IPS DF 4.7 (cell line): ENCODE results near the gene COL4A1.

Experiments
- DNase-seq: peaks from one replicate; pipeline ENCODE4 v3.0.0-alpha.2; 2013; ENCODE audit warnings: low spot score; ENCODE audit errors: extremely low read depth

The COL4A1 gene

GRCh38 chr13:110306960-110307766, at the start of gene COL4A1, which contains the start of gene COL4A2:
Gene COL4A1, minus strand, starts transcription at chr13:110307157. Its CDS starts 130 bp downstream, at chr13:110307027.
Gene COL4A2, plus strand, starts transcription at chr13:110307284. Its CDS starts 620 bp downstream, at chr13:110307904.
- no peak for DNase-seq

DNA sequence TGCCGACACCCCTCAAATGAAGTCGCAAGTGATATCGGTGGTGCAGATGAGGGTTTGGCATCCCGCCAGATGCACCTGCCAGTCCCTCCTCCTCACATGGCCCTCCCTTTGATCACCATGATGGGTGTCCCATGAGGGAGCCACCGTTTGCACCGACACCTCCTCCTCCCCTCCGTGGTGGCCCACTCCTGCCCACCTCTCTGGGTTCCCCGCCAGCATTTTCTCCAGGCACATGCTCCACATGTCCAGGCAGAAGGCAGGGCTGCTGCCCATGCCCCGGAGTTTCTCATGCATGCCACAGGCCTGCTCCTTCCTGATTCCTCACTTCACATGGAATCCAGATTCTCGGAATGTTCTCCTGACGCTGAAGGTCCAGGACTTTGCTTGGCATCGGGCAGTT, 49.4 kb upstream of the COL4A1 start:
- no peak for DNase-seq

DNA sequence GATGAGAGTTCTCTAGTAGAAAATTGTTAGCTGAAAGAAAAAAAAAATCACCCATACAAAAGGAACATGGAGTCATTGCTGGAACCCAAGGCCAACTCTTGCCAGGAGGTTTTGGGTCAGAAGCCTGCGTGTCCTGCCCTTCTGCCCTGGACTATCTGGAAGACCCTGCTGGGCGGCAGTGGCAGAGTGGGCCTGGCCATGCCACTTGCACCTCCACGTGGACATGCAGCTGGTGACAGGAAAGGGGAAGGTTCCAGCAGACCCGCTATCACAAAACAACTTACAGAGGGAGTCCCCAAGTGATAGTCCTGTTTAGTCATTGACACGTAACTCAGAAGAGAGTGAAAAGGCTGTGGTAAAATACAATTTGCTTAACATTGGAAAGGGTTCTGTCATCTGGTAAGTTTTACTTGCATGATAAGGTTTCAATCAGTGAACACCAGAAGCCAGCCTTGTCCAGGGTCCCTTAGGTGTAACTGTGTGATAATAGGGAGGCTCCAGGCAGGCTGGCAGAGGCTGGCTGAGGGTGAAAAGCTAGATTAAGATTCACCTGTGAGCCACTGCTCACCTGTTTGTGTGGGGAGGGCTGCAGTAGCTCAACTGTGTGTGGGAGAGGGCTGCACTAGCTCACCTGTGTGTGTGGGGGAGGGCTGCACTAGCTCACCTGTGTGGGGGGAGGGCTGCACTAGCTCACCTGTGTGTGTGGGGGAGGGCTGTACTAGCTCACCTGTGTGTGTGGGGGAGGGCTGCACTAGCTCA, 47.9 kb upstream of the COL4A1 start:
- DNase-seq, result no peak

DNA sequence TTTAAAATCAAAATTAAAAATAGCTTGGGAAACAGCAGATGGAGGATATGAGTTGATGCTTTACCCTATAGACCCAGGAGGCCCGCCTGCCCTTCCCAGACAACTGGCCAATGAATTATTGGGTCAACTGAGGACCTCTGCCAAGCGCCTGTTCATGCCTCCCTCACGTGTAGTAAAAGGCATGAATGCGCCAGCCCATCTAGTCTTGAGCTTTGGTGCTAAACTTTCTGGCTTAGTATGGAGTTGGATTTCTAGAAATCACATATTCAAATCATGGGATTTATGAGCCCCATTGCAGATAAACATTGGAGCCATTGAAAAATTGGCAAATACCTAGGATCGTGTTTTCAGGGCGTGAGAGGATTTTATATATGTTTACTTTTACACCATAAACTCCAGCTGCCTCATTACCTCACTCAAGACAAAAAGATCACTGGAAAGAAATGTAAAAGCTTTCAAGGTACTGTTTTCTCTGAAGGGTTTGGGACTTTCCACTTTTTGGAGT, 47.2 kb upstream of the COL4A1 start:
- DNase-seq, result no peak

DNA sequence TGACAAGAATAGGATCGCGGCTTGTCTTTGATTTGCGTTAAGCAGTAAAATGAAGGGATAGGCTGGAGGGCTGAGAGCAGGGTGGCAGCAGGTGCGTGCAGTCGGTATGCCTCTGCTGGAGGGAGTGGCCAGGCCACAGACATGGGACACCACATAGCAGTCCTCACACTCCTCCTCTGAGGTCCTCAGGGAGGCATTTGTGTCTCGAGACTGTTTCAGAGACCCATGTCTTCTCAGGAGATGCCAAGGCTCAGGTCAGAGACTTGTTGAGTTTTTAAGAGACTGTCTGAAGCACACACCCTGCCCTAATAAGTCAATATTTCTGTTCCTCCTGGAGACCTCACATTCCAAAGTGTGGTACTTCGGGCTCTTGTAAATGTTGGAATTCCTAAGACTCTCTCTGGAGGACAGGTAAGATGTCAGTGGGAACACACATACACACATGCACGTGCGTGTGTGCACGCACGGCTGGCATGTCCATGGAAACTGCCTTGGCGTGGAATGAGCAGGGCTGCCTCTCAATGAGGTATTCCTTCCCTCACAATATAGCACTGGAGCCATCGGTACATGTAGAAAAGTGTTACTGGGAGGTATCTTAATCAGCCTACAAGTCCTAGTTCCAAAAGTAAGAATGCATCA, 46.5 kb upstream of the COL4A1 start:
- DNase-seq, result no peak

- DNase-seq, result no peak
Observed at GRCh38 chr13:110352735-110353134, 45.8 kb upstream of the COL4A1 start.

DNA sequence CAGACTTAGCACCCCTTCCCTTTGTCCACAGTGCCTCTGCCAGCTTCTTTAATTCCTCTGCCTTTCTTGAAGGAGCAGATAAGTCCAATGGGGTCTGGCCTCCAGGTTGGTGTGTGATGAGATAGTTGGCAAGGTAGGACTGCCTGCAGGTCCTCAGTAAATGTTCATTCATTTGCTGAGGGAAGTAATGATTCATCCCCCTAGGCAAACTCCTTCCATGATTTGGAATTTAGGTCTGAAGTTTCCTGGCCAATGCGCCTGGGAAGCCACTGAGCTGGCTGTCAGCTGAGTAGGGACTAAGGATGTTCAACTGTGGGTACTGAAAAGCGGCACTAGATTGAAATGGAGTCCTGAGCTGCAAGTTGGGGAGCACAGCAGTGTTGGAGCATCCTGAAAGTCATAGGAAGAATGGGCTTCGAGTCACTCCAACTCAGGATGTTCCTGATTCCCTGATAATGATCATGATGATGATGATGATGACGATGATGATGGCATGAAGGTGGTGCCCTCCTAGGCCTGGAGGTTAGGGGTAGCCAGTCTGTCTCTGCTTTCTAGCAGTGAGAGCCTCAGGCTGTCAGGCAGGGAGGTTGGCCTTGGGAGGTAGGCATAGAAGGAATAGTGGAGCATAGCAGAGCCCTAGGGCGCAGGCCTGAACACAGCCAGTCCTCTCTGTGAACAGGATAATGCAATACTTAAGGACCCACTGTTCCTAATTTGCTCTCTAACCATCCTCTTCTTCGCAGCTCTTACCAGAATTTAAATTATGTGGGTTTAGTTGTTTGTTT, 44.9 kb upstream of the COL4A1 start:
- no peak for DNase-seq

DNA sequence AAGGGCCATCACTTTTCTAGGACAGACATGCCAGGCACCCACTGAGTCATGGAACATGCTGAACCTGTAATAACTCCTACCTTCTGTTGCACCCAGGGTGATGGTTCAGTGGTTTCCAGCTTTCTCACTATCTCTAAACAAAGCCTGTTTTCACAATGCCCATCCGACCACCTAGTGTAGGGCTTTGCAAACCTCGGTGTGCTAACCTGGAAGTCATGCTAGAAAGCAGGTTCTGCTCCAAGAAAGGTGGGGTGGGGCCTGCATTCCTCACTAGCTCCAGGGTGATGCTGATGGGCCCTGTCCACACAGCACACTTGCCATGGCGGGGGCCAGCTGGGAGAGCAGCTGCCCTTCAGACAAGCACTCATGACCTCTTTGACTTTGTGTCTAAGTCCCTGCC, 43.6 kb upstream of the COL4A1 start:
- no peak for DNase-seq

DNA sequence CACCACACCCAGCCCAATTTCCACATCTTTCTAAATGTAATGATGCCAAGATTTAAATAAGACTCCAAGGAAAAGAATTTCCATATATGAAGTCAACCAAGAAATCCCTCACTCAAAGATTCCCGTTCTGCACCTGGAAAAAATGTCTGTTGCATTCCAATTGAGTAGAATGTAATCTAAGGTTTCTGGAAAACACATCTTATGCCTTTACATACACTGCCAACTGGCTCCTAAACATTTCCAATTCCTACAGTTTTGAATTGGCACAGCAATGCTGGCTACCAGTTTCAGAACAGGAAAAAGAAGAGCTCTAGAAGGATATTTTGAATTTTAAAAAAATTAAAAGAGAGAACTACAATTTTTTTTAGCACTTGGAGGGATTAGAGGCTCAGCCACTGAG, 43.1 kb upstream of the COL4A1 start:
- DNase-seq, result no peak

DNA sequence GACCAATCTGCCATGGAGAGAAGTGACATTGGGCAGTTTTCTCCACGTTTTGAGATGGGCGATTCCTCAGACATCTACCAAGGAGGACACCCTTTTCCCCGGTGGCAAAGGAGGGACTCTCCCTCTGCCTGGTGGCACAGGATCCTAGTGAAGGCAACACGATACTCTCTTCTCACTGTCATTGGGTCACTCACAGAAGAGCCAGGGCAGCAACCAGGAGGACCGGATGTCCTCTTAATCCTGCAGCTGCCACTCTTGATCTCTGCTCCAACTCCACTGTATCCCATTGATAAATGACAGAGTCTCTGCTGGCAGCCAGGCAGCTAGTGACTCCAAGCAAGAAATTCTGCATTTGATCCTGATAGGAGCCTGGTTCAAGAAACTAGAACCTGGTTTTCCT, 42.3 kb upstream of the COL4A1 start:
- DNase-seq, result no peak

DNA sequence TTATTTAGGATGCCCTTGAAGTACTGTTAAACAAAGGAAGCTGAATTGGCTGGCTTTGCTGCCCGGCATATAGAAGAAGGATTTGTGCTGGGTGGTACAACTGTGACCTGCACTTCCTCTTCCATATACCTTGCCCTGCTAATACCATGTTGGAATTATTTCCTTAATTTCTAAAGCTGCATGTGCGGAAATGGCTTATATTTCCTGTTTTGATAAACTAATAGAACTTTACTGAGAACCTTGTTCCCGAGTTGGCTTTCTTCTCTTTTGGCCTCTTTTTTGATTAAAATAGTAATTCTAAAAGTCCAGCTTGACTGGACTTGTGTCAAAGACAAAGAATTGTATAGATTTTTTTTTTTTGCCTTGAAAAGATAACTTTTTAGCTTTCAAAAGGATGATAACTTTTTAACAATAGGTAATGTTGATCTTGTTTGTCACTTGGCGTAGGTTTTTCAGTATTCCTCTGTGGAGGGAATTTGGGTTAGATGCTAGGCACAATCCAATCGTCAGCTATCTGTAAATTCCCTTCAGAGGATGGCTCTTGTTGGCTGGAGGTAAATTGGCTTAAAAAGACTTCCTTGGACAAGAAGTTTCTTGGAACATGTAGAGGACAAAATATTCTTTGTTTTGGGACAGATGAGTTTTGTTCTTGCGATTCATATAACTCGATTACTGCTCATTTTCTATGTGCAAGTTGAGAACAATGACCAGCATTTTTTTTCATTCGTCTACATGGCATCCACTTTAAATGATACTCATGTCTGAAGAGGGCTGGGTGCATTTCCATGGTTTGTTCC, 41.5 kb upstream of the COL4A1 start:
- DNase-seq, result no peak

- DNase-seq, result no peak
Observed at GRCh38 chr13:110347535-110348308, 40.8 kb upstream of the COL4A1 start.

- no peak for DNase-seq
Observed at GRCh38 chr13:110347088-110347487, 40.1 kb upstream of the COL4A1 start.

- no peak for DNase-seq
Observed at GRCh38 chr13:110346661-110347067, 39.7 kb upstream of the COL4A1 start.

GRCh38 chr13:110345701-110346100, 38.7 kb upstream of the COL4A1 start:
- DNase-seq, result no peak

DNA sequence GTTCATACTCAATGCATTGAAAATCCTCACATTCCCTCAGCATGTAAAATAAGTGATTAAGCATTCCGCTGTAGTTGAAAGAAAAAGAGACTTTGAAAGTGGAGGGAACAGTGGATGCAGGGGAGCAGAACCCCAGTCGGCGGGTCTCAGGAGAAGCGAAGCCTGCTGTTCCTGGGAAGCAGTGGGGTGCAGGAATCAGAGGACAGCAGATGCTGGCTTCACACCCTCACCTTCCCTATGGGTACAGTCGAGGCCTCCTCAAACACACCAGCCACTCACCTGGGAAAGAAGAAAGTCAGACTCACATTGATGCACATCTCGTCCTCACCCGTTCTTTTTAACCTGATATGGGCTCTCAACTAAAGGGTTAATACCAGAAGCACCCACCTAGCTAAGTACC, 38.3 kb upstream of the COL4A1 start:
- no peak for DNase-seq

GRCh38 chr13:110344320-110344719, 37.4 kb upstream of the COL4A1 start:
- no peak for DNase-seq

DNA sequence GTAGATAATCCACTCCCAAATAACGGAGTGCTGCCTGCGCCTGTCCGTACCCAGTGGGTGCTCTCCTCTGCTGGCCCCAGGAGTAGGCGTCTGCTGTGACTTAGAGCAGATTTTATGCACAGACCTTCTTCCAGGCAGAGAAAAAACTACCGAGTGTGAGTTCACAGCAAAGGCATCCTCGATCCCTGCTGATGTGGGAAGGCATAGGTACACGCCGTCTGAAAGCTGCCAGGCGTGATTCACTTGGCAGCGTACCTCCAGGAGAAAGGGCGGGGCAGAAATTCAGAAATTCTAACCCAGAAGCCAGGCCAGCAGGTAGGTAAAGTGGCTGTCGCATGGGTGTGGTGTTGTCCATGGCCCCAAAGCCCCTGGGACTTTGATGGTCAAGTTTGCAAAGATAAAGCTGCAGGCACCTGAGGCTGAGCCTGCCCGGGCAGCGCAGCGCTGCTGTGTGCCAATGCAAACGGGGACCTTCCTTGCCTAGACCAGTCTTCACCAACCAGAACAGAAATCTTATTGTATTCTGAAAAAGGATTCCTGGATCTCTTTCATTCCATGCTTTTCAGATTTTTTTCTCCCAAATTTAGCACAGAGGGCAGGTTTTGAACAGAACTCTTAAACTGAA, 36.4 kb upstream of the COL4A1 start:
- no peak for DNase-seq

DNA sequence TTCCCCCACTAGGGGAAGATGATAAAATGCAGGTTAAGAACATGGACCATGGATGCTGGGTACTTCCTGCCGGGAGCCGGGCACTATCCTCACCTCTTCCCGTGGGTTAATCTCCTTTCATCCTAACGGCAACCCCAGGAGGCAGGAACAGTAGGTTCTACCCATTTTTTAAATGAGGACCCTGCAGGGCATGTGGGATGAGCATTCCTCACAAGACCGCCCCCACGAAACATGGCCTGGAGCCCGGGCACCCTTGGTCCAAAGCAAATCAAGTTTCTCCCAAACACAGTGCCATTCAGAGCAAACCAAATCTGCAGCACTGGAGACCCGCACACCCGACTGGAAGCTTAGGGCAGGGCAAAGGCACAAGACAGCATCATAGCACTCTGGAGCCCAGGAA, 35.5 kb upstream of the COL4A1 start:
- no peak for DNase-seq
